ENCODE data around the gene PSMD12. TPM values are rescaled to one million over a fixed set of nuclear protein-coding genes. Genes with fewer than 3 reads are reported as not detected.
A peak's percentile ranks its signal among the peaks of the same experiment; 100 is the strongest.

PSMD12 gene
- total RNA-seq, 1 donor from 2014 or later, result 36.5 TPM

DNA sequence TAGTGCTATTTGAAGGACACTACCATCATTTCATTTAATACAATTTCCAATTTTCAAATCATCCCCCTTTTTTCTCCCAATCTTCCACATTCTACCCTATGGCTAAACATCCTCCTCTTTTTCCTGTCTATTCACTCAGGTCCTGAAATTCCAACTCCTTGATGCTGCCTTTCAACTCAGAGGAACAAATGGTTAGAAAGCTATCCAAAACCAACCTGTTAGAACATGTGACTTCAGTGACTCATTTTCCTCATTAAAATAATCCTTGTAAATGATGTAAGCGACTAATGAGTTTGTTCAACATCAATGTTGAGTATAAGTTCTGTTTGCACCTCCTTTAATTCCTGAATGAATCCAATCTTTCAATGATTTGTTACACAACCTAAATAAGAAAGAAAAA, 5.5 kb downstream of the PSMD12 start:
- DNase-seq (ENCODE audit: low read depth), result no peak
- Histone ChIP-seq H3K36me3 (ENCODE audit: control insufficient read depth, insufficient read depth, low read length) (no peaks in the 10 kb centered on the region), H3K4me3 (ENCODE audit: low read depth, low read length) (no peak overlapping the region), H3K27me3 (ENCODE audit: control insufficient read depth, insufficient read depth, low read length) (no peaks in the 10 kb centered on the region)
- TF ChIP-seq CTCF (IDR thresholded peaks at IDR 0.05; ENCODE audit: insufficient read depth, low read length, poor library complexity, severe bottlenecking), result no peak

- peak; percentile 50 for TF ChIP-seq CTCF (IDR thresholded peaks at IDR 0.05; ENCODE audit: insufficient read depth, low read length, poor library complexity, severe bottlenecking)
- Histone ChIP-seq H3K27me3 (ENCODE audit: control insufficient read depth, insufficient read depth, low read length) (no peaks in the 10 kb centered on the region), H3K4me3 (ENCODE audit: low read depth, low read length) (no peak overlapping the region), H3K36me3 (ENCODE audit: control insufficient read depth, insufficient read depth, low read length) (no peaks in the 10 kb centered on the region)
- DNase-seq (ENCODE audit: low read depth), result no peak
Observed at GRCh38 chr17:67359960-67360791, 6.2 kb downstream of the PSMD12 start.

- Histone ChIP-seq H3K4me3 (ENCODE audit: low read depth, low read length) (no peak overlapping the region), H3K36me3 (ENCODE audit: control insufficient read depth, insufficient read depth, low read length) (peaks cover 2% of the 10 kb centered on the region), H3K27me3 (ENCODE audit: control insufficient read depth, insufficient read depth, low read length) (no peaks in the 10 kb centered on the region)
- no peak for TF ChIP-seq CTCF (IDR thresholded peaks at IDR 0.05; ENCODE audit: insufficient read depth, low read length, poor library complexity, severe bottlenecking)
- DNase-seq (ENCODE audit: low read depth), result no peak
Observed at GRCh38 chr17:67358612-67359011, 7.8 kb downstream of the PSMD12 start.

DNA sequence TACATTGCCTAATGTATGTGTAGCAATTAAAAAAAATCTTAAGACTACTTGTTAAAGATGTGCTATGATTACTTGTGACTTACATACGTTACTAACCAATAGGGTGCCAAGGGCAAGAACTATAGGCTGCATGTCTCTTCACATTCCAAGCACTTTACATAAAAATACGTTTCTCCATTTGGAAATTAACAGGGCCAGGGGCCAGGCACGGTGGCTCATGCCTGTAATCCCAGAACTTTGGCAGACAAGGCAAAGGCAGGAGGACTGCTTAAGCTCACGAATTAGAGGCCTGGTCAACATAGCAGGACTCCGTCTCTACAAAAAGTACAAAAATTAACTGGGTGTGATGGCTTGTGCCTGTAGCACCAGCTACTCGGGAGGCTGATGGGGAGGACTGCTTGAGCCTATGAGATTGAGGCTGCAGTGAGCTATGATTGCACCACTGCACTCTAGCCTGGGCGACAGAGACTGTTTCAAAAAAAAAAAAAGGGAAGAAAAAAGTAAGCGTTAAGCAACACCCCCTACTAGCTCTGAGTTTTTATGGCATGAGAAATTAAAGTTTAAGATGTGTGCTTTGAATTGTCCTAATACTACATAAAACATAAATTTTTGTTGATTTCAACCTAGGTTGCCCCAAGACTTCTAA, 12.3 kb downstream of the PSMD12 start:
- no peaks in the 10 kb centered on the region for H3K27me3 ChIP-seq (ENCODE audit: control insufficient read depth, insufficient read depth, low read length)
- no peak overlapping the region for H3K4me3 ChIP-seq (ENCODE audit: low read depth, low read length)
- no peak for TF ChIP-seq CTCF (IDR thresholded peaks at IDR 0.05; ENCODE audit: insufficient read depth, low read length, poor library complexity, severe bottlenecking)
- no peak for DNase-seq (ENCODE audit: low read depth)
- peaks cover 5% of the 10 kb centered on the region for H3K36me3 ChIP-seq (ENCODE audit: control insufficient read depth, insufficient read depth, low read length)

DNA sequence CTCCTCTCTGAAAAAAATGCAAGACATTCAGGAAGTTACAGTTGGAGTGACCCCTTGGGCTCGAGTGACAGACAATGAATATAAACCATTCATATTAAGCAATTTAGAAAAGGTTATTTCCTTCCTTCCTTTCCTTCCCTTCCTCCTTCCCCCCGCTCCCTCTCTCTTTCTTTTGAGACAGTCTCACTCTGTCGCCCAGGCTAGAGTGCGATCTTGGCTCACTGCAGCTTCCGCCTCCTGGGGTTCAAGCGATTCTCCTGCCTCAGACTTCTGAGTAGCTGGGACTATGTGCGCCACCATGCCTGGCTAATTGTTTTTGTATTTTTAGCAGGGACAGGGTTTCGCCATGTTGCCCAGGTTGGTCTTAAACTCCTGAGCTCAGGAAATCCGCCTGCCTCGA, 13.2 kb downstream of the PSMD12 start:
- DNase-seq (ENCODE audit: low read depth), result no peak
- no peak overlapping the region for H3K4me3 ChIP-seq (ENCODE audit: low read depth, low read length)
- TF ChIP-seq CTCF (IDR thresholded peaks at IDR 0.05; ENCODE audit: insufficient read depth, low read length, poor library complexity, severe bottlenecking), result no peak
- peaks cover 5% of the 10 kb centered on the region for H3K36me3 ChIP-seq (ENCODE audit: control insufficient read depth, insufficient read depth, low read length)
- H3K27me3 ChIP-seq (ENCODE audit: control insufficient read depth, insufficient read depth, low read length), result no peaks in the 10 kb centered on the region

Measured in kidney epithelial cell (primary cell).